Stimulated activated CD8-positive, alpha-beta memory T cell treated with anti-CD3 and anti-CD28 coated beads, Interleukin-7, amount 100 ng/mL, for 24 hours (primary cell): ENCODE results near the gene POM121.
"Not testable (repeated sequence)": the region's sequence is repeated elsewhere in the genome, so short reads cannot be mapped to it uniquely, and the experiment has no call there.

Experiments used
- DNase-seq: peaks from one replicate; pipeline ENCODE4 v3.0.0-alpha.2; 2020; ENCODE audit warnings: low read depth

Gene POM121

DNA sequence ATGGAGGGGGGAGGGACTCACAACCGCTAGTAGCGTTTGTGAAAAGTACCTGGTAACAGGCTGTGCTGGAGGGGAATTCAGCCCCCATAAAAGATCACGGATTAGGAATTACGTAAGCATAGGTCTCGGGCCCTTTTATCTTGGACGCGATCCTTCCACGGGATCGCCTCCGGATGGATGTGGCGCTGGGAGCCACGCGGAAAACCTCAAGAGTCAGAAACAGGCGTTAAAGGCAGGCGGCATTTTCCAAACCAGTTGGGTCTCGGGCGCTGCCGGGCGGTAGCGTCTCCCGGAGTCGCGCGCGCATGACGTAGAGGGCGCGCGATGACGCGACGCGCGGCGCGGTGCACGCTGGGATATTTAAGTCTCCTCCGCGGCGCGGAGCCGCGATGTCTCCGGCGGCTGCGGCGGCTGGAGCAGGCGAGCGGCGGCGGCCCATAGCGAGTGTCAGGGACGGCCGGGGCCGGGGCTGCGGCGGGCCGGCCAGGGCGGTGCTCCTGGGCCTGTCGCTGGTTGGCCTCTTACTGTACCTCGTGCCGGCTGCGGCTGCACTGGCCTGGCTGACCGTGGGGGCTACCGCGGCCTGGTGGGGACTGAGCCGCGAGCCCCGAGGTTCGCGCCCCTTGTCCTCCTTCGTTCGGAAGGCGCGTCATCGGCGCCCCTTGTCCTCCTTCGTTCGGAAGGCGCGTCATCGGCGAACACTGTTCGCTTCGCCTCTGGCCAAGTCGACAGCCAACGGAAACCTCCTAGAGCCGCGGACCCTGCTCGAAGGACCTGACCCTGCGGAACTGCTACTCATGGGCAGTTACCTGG, at the start of gene POM121:
Gene POM121, plus strand, starts transcription at position 363 of the 813 bp plus-strand sequence. Its CDS starts 27 bp downstream, at position 390.
- DNase-seq = peak; percentile 66

DNA sequence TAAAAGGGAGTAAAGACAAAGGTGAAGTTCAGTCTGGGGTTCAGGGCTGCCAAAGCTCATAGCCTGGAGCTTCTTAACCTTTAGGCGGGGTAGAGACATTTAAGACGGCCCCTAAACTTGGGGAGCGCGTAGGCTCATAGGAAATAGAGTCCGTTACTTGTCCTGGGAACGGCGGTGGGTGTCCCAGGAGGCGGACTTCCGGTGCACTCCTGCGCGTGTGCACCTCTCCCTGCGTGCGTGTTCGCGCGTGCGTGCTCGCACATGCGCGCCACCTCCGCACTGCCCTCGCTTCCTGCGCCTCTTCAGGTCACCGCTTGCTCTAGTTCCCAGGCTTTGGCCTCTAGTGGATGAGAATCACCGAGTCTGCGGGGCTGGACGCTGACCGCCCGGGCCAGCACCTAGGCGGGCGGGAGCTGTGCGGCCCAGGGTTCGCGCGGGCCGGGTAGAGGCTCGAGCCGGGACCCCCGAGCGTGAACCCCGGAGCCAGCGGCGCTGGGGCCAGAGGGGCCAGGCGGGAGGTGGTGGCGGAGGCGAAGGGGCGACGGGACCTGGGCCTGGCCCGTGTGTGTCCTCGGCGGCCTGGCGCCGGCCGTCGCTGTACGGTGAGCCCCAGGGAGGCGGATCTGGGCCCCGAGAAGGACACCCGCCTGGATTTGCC, 45.7 kb upstream of the POM121 start:
- peak; percentile 53 for DNase-seq

DNA sequence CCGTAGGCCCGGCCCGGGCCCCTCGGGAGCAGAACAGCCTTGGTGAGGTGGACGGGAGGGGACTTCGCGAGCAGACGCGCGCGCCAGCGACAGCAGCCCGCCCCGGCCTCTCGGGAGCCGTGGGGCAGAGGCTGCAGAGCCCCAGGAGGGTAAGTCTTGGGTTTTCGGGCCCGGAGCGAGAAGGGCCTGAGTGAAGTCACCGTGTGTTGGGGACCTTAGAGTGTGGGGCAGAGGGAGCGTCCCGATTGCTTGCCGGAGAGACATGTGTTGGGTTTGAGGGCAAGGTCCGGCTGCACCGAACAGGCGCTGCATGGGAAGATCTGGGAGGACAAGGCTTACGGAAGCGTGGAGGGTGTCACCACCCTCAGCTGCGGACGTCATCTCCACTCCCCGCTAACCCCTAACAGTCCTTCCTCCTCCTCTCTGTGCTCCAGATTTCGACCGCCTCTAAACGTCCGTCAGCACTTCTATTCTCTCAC, 45.1 kb upstream of the POM121 start:
- not testable (repeated sequence) for DNase-seq

DNA sequence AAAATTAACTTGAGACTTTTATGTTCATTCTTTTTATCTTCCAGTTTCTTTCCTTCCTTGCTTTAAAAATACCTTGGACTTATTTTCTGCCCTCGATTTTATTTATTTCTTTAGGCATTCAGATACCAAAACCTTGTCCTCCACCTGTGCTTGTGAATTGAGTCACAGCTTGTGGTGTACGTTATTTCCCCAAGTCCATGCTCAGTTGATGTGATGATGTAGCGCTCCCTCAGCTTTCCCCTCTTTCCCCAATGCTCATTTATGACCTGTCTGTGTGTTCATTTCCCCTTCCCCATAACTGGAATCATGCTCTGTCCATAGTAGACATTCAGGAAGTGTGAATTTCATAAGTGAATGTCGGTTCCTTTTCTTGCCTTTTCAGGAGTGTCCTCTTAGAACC, 33.1 kb upstream of the POM121 start:
- not testable (repeated sequence) for DNase-seq

DNA sequence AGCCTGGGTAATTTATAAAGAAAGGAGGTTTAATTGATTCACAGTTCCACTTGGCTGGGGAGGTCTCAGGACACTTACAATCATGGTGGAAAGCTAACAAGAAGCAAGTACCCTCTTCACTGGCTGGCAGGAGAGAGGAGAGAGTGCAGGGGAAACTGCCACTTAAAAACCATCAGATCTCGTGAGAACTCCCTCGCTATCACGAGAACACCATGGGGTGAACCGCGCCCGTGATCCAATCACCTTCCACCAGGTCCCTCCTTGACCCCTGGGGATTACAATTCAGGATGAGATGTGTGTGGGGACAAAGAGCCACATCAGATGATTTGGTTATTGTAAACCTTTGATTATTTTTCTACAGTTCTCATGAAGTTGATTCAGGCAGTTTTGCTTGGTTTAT, 20.2 kb upstream of the POM121 start:
- not testable (repeated sequence) for DNase-seq

DNA sequence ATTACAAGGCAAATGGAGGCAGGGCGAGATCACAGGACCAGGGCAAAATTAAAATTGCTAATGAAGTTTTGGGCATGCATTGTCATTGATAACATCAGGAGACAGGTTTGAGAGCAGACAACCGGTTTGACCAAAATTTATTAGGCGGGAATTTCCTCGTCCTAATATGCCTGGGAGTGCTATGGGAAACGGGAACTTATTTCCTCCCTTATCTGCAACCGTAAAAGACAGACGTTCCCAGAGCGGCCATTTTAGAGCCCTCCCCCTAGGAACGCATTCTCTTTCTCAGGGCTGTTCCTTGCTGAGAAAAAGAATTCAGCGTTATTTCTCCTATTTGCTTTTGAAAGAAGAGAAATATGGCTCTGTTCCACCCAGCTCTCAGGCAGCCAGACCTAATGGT, 16.5 kb upstream of the POM121 start:
- DNase-seq = not testable (repeated sequence)

DNA sequence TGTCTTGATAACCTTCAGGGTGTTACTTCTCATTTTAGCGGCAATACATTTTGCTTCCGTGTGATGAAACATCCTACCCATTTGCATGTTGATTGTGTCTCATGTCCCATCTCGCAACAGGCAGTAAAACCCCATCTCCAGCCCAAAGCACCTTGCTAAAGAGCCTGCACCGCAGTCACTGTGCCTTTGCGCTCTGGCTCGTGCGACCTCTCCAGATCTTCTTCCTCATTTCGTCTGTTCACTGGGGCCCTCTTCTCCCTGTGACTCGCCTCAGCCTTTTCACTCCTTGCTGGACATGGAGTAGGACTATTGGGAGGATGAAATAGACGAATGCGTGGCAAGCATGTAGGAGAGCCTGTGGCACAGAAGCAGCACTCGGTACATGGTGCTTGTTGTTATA, 13.5 kb upstream of the POM121 start:
- not testable (repeated sequence) for DNase-seq

DNA sequence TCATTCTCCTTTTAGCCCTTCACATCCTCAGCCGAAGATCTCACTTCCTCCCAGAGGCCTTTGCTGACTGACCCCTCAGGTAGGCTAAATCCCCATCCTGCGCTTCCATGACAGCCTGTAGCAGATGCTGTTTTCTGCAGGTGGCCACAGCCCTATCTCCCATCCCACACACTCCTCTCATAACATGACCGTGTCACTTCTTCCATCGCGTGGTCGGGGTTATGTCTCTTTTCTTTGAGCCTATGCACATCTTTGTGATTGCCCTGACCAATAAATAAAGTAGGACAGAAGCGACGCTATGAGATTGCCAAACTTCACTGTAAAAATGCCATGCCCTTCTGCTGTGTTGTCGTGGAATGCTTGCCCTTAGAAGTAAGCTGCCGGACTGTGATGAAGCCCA, 11.1 kb upstream of the POM121 start:
- DNase-seq = not testable (repeated sequence)

DNA sequence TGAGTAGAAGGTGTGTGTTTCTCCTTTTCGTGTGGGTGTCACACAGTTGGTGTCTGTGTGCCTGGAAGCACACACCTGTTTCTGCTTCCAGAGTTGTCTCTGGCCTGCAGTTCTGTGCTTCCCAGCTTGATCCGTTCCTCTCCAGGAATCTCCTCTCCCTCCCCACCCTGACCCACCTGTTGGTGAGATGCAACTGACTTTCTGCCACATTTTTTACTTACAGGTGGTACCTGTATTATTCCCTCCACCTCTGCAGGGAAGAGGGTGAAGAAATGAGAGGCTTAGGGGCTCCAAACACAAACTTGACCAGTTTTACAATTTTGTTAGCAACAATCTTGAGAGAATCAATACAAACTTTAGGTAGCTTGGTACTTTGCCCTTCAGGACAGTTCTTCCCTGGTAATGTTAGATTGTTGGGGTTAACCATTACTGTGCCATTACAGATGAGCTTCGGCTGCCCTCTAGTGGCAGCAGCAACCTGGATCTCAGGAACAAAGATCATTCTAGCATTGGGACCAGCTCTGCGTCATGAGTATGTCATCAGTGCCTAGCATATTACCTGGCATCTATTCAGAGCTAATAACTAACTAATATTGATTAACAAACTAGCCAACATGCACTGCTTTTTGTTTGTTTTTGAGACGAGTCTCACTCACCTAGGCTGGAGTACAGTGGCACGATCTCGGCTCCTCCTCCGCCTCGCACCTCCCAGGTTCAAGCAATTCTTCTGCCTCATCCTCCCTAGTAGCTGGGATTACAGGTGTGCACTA, 10.0 kb upstream of the POM121 start:
- not testable (repeated sequence) for DNase-seq

DNA sequence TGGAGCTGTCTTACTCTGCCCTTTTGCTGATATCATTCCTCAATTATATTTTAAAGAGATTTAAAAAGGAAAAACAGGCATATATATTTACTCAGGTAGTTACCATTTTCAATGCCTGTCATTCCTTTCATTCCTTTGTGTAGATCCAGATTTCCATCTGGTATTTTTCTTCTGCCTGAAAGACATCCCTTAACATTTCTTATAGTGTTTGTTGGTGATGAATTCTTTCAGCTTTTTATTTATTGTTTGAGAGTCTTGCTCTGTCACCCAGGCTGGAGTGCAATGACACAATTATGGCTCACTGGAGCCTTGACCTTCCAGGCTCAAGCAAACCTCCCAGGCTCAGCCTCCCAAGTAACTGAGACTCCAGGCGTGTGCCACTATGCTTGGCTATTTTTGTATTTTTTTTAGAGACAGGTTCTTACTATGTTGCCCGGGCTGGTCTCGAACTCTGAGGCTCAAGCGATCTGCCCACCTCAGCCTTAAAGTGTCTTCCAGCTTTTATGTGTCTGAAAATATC, 5.6 kb upstream of the POM121 start:
- no peak for DNase-seq

DNA sequence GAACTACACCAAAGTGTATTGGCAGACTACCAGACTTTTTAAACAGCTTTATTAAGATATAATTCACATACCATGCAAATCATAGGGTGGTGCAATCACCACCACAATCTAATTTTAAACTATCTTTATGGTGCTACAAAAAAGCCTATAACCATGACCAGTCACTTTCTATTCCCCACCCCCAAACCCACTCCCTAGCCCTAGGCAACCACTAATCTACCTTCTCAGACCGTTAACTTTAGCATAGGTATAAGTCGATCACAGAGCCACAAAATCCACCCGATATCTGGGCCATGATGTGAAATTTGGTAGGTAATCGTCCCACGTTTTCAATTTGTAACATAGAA, 536 bp upstream of the POM121 start:
- DNase-seq = no peak

DNA sequence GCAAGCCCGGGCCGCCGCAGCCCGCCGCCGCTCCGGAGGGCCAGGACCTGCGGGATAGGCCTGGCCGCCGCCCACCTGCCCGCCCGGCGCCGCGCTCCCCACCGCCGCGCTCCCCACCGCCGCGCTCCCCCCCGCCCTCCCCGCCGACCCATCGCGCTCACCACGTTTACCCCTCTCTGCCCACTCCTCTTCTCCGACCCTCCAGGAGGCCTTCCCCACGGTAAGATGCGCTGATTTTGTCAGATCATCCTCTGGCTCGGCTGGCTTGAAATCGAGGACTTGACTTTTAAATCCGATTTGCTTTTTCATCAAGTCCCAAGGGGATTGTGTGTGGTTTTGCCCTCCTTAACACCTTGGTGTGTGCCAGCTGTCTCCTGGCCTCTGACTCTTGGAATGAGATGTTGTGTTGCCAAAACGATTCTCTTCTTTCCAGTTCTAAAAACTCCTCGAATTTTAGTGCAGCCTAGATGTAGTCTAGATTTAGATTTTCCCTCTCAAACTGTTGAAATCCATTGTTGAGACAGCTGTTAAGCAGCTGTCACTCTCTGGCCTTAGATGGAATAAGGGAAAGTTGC, 738 bp downstream of the POM121 start:
- DNase-seq = no peak

DNA sequence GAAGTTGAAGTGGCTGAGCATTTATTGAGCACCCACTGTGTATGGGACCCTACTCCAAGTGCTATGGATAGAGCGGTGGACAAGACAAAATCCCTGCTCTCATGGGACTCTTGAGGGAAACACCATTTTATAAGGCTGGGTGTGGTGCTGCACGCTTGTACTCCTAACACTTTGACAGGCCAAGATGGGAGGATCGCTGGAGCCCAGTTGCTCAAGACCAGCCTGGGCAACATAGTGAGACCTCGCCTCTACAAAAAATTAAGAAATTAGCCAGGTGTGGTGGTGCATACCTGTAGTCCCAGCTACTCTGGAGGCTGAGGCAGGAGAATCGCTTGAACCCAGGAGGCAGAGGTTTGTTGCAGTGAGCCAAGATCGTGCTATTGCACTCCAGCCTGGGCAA, 2.9 kb downstream of the POM121 start:
- not testable (repeated sequence) for DNase-seq

DNA sequence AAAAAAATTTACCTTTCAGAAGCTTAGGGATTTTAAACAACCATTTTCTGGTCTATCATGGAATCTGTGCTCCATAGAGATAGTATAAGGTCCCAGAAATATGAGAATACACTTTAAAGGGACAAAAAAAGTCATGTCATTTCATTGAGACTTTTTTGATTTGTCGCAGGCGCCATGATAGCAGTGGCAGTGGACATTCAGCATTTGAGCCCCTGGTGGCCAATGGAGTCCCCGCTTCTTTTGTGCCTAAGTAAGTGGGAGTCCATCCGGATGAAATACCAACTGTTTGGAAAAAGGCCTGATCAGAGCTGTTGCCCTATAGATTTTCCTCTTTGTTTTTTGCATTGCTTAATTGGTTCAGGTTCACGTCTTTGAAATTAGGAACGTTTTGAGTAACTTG, 3.3 kb downstream of the POM121 start:
- DNase-seq = not testable (repeated sequence)

DNA sequence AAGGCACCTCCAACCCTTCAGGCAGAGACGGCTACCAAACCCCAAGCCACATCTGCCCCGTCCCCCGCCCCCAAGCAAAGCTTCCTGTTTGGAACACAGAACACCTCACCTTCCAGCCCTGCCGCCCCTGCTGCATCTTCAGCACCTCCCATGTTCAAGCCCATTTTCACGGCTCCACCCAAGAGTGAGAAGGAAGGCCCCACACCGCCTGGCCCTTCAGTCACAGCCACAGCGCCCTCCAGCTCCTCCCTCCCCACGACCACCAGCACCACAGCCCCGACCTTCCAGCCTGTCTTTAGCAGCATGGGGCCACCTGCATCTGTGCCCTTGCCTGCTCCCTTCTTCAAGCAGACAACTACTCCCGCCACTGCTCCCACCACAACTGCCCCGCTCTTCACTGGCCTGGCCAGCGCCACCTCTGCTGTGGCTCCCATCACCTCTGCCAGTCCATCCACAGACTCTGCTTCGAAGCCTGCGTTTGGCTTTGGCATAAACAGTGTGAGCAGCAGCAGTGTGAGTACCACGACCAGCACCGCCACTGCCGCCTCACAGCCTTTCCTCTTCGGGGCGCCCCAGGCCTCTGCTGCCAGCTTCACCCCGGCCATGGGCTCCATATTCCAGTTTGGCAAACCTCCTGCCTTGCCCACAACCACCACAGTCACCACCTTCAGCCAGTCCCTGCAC, 17.3 kb downstream of the POM121 start:
- DNase-seq = not testable (repeated sequence)

DNA sequence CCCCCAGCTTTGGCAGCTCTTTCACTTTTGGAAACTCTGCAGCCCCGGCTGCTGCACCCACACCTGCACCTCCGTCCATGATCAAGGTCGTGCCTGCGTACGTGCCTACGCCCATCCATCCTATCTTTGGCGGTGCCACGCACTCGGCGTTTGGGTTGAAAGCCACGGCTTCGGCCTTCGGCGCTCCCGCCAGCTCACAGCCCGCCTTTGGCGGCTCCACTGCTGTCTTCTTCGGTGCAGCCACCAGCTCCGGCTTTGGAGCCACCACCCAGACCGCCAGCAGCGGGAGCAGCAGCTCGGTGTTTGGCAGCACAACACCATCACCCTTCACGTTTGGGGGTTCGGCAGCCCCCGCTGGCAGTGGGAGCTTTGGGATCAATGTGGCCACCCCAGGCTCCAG, 18.1 kb downstream of the POM121 start:
- DNase-seq = not testable (repeated sequence)

DNA sequence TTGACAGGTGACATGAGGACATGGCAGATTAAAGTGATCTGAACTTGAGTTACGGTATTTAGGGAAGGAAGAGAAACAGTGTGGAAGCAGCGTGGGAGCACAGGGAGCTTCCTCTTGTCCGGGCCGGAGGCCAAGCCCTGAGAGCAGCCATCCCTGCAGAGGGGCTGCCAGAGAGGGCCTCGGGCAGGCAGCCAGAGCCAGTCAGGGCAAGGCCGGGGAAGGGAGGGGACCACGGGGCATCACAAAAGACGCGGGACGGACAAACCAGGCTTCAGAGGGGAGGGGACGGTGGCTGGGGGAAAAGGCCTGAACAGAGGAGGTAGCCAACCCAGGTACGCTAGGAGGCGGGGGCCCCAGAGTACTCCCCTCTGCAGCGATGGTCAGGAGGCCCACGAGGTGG, 20.0 kb downstream of the POM121 start:
- not testable (repeated sequence) for DNase-seq

DNA sequence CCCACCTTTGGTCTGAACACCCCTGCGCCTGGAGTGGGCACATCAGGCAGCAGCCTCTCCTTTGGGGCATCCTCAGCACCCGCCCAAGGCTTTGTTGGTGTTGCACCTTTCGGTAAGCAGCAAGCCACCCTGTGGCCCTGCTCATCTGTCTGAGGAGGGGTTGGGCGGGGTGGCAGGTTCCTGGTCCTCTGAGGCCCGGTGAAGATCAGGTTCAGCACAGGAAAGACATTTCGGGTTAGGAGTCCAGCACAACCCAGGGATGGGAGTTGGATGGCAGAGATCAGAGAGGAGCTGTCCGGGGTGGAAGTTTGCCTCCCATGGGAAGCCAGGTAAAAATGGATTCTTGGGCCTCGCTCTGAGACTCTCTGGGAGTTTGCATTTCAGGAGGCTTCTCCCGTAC, 20.7 kb downstream of the POM121 start:
- not testable (repeated sequence) for DNase-seq

DNA sequence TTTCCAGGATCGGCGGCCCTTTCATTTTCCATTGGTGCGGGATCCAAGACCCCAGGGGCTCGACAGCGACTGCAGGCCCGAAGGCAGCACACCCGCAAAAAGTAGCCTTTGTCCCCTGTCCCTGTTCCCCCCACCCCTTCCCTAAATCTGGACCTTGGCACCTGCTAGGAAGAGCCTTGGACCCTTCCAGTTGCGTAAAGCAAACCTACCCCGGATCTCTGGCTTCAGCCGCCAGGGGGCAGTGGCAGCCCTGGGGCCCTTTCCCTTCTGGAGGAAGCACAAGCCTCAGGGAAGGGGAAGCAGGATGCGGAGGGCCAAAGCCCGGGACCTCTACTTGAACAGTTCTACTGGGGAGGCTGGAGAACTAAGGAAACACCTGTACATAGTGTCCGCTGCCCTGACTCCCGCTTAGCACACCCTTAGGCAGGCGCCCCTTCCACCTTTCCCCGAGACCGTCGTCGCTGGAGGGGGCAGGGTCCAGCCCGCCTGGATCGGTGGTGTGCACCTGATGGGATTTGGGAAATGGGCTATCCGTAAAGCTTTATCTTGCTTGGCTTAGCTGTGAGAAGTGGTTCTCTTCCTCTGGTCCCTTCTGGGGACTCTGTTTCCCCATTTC, 21.3 kb downstream of the POM121 start:
- DNase-seq = not testable (repeated sequence)

DNA sequence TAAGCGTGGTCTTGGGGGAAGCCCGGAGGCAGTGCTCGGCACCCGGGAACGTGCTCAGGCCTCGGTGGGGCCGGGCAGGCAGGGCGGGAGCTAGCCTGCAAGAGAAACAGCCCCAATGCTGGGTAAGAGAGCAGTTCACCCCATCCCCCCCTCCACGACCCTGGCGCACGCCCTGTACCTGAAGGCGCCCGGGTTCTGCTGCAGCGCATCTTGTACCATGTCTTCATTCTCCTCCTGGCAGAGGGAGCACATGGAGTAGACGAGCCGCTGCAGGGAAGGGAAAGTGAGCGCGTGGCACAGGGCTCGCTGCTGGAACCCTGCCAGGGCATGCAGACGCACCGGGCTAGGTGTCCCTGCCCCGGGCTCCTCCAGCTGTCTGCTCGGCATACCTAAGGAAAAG, 23.8 kb downstream of the POM121 start:
- DNase-seq = not testable (repeated sequence)

DNA sequence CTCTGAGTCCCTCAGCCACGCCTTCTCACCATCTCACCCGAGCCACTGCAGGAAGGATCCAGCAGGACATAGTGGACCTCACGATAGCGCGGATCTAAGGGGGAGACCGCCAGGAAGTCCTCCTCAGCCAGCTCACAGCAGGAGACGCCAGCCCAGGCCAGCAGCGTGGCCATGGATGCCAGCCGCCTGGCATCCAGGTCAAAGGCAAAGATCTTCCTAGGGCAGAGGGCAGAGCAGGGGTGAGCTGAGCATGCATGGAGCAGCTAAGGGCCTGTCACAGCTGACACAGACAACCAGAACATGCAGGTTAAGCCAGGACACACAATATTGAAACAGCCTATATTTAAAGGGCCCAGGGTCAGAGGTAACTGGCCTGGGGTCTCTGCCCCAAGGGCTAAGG, 24.4 kb downstream of the POM121 start:
- not testable (repeated sequence) for DNase-seq
